GM12892 (cell line): Measurements from ENCODE around the gene PCDHGA7.

Experiments
- POLR2A ChIP-seq: IDR thresholded peaks from 2 replicates; pipeline ENCODE4 v1.6.1; 2011; ENCODE audit warnings: low read depth, low read length, control low read depth
- POLR2AphosphoS5 ChIP-seq: IDR thresholded peaks from 2 replicates; pipeline ENCODE4 v1.6.1; 2011; ENCODE audit warnings: low read depth, low read length, control low read depth

- TF ChIP-seq POLR2A (no peak), POLR2AphosphoS5 (no peak)
Observed at GRCh38 chr5:141393267-141393666, 10.7 kb downstream of the PCDHGA7 start.
